ENCODE data around the gene ASTN2.

Gene ASTN2

DNA sequence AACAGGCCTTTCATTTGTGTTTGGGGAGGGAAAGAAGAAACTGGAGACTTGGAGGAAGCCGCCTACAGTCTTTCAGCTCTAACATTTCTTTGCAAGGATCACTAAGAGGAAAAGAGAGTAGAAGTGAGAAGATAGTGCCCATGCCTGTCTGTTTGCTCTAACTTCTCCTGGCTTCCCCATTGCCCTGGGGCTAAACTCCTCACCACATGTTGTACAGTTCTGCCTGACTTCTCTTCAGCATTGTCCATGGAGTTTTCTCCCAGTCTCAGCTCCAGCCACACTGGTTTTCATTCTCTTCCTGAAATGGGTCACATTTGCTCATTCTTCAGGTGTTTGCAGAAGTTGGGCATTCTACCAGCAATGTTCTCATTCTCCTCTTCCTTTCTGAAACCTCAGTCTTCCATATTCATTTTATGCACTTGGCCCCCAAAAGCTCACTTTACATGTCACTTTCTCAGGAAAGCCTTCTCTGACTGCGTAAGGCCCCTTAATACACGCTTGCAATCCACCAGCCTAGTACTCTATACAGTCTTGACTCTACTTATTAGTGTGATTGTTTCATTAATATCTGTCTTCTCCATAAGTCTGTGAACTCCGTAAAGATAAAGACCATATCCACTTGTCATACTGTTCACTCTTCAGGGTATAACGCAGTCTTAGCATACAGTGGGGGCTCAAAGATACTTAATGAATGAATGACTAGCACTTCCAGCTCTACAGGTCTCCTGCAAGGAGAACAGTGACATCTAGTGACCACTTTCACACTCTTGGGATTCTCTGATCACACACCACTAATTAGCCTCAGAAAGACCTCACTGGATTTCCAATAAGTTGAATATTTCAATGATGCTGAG lies 768.0 kb downstream of the ASTN2 start:
- DNase-seq = no peak

DNA sequence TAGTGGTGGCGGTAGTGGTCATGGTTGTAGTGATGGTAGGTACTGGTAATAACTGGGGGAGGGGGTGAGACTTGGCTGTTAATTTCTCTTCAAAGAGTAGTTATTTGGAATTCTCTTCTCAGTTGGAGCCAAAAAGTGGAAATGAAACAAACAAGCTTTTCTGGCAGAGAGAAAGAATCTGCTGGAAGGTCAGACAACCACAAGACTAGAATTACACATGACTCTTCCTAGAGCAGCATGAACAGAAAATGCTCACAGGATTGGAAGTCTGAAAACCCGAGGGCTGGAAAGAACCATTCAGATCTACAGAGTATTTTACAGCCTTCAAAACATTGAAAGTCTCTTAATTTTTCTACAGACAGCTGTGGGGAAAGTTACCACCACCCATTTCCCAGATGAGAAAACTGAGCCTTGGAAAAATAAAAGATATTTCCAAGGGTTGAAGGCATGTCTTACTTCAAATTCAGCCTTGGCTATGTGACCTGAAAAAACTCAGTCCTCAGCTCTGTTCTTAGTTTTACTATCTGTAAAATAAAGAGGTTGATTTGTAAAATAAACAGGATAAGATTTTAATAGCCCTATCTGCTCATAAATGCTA lies 770.7 kb downstream of the ASTN2 start:
- no peak for DNase-seq

DNA sequence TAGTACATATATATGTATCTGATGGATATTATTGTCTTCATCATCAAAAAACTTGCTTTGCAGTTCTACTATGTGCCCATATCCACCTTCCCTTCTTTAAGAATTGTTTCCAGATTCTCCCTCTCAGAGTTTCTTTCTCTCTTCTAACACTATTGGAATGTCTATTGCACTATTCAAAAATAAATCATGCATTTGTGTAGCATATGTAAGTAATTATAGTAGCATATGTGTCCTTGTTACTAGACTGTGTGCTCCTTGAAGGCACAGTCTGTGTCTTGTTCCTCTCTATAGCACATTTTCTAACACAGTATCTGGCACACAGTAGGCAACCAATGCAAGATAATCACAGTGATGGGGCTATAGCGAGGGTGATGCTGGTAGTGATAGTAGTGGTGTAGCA lies 771.2 kb downstream of the ASTN2 start:
- no peak for DNase-seq

DNA sequence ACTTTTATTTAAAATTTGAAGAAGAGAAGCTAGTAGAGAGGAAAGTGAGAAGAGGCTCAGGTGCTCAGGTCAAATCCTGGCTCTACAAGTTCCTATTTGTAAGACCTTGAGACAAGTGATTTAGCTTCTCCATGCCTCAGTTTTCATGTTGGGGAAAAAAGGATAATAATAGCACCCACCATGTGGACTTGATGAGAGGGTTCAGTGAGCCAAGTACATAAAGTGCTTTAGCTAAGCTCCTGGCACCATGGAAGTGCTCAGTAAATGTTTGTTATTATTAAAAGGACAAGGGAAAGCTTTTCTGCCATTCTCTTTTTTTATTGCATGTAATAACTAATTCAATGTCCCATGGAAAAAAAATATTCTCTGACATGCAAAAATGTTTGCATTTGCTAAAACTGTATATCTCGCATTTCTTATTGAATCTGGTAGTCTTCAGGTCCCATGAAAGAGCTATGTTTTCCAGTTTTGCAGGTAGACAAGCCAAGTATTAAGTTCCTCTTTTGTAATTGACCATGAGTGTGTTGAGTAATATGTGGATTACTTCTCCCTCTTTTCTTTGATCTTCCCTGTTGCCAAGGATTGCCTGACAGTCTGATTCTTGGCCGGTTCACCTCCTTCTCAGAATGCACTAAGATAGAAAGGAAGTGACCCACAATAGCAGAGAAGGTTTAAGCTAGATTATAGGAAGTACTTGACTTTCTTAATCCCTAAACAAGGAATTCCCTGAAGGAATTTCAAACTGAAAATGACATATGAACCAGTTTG lies 773.4 kb downstream of the ASTN2 start:
- no peak for DNase-seq

DNA sequence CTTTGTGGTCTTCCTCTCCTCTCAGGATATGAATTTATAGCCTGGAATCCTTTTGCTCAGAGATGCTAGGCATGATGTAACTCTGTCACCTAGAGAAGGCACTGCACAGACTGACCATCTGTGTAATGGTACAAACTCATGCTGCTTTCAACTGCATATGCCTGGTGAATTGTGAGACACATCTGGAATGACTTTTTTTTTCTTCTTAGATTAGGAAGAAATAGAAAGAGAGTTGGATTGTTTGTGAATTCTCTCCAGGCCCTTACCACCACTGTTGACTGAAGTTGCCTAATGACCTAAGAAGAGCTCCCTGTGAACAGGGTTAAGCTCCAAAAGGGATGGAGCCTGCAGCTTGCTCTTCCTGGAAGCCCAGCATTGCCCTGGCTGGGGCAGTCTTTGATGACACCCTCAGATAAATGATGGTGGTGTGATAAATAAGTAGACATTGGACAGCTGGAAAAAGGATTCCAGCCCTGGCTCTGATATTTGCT lies 775.6 kb downstream of the ASTN2 start:
- DNase-seq = no peak

DNA sequence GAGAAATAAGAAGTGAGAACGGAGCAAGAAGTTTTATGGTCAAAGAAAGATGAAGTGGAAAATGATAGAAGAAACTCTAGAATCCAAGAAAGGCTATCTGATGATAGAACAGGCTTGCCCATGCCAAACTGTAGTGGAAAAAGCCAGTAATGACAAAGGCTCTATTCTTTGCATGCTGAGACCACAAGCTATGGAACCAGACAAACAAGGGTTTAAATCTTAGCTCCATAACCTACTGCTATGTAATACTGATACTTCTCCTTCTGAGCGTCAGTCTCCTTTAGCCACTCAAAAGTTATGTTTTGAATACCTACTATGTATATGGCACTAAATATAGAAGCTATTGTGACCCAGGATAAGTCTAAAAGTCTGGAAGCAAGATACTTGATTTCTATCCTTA lies 778.9 kb downstream of the ASTN2 start:
- no peak for DNase-seq

DNA sequence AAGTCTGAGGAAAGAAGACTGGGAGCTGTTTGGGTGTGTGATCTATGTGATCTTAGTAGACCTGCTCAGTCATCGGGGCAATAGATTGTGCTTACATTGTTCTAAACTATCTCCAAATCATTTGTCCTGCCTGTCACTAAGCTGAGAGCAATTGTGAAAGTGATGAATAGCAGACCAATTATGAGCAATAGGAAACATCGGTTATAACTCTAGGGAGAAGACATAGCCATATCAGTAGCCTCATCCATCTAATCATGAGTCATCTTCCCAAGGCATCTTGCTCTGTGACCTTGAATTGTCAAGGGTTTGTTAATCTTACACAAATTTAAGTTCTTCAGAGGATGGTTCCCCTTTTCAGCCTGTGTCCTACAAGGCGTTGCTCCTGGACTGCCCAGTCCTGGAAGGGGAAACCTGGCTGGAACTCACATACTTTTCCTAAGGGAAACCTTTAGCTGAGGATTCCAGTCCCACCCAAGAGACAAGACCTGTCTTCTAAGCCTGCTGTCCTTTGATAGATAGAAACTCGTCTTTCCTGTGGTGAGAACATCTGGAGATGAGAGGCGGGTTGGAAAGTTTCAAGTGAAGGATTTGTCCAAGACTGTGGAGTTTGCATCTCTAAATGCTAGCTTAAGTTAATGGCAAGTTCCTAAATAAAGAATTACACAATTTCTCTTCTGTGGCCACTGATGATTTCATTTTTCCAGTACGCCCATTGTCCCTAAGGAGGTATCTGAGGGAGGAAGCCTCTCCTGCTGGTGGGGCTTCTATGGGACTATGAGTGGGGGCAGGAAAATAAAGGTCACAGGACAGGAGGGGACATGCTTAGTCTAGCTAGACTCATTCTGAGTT lies 781.6 kb downstream of the ASTN2 start:
- no peak for DNase-seq

DNA sequence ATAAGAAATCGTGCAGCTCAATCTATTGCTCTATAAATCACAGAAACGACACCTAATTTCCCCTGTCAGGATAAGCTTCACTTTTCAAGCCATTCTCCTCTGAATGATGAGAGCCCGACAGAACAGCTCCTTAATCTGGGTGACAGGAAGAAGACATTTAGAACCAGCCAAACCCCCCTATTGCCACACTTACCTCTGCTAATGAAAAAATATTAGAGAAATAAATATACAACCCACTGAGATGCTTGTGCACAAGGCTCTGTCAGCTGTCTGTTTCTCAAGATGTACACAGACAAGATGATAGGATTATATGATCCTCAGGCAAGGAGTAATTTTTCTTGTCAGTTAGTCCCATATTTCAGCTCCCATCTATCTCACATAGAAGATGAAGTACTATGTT lies 785.2 kb downstream of the ASTN2 start:
- no peak for DNase-seq

DNA sequence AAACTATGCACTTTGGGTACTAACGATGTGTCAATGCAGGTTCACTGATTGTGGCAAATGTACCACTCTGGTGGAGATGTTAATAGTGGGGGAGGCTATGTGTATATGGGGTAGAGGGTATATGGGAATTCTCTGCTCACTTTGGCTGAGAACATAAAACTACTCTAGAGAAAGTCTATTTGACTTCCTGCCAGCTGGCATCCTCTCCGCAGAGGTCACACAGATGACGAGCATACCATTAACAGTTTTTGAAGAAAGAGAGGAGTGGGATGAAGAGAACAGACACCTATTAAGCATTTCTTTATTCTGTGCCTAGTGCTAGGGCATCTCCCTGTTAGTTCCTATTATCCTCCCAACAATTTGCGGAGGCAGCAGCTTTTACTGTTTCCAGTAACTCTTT lies 786.1 kb downstream of the ASTN2 start:
- no peak for DNase-seq

DNA sequence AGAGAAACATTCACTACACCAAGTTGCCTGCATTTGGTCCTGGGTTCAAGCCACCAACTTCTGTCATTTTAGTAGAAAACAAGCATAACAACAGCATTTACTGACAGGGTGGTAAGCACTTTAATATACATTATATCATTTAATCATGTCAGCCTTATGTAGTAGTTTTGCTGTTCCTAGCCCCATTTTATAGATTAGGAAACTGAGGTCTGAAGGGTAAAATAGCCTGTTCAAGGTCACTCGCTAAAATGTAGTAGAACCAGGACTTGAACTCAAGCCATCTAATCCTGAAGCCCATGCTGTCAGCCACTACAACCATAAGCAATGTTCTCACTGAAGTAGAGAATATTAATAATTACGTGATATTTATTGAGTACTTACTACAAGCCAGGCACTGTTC lies 787.4 kb downstream of the ASTN2 start:
- no peak for DNase-seq

DNA sequence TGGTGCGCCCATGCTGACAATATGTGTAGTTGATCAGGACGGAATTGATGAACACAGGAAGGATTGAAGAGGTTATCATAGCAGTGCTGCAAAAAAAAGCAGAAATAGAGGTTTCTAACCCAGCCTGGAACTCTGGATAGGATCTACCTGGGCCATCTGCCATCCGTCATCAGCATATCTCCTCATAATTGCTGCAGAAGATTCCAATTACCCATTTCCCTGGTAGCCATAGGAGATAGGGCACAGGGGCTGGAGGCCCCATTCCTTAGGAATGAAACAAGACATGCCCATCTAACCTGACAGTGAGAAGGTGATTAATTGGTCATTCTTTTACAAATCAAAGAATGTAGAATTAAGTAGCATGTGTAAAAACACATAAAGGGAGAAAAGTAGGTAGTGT lies 788.1 kb downstream of the ASTN2 start:
- DNase-seq = no peak

DNA sequence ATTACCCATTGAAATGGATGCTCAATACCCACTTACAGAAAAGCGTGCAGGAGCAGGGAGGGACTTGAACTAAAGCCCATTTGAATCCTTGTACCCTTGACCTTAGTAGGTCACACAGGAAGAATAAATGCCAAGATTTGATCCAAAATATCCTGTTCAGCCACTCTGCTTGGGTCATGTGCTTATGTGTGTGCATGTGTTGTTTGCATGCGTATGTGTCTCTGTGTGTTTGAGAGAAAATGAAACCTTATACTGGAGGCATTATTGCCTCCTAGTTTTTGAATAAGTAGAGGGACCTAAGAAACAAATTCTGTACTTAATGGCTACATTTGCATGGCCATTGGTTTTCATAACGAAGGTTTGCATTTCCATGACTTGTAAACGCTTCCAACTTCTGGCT lies 791.1 kb downstream of the ASTN2 start:
- DNase-seq = peak; percentile 51

DNA sequence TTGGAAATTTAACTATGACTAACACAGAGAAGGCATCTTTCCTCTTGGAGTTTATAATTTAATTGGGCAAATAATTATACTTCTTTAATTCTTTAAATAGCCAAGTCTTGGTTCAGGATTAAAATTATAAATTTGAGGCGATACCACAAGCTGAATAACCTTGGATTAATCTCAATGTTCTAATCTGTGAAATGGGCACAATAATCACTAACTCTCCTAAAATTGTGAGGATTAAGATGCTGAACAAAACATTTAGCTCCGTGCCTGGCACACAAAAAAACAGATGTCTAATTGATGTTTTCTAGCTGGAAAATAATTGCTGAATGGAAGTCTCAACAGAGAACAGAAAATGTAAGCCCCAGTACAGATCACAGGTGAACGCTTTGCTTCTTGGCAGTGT lies 797.5 kb downstream of the ASTN2 start:
- DNase-seq = no peak

DNA sequence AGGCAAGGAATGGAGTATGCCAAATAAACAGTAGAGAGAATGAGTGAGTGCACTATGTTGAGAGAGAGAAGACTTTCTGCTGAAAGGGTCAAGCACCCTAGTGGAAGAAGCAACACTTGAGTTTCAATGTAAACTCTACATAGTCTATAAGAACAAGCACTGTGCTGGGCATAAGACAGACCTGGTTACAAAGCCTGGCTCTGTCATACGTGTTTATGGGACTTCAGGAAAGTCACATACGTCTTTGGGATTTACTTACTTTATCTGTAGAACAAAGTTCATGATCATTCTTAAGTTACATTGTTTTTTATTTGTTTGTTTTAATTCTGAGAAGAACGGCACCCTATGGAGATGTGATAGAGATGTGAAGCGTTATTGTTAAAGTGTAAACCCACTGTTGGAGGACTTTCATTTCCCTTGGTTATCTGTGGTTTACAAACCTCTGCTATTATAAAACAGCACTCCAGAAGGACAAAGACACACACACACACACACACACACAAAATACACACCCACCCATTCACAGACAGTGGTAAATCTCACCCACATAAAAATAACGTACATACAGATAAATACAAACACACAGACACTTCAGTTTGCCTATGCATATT lies 798.4 kb downstream of the ASTN2 start:
- no peak for DNase-seq

DNA sequence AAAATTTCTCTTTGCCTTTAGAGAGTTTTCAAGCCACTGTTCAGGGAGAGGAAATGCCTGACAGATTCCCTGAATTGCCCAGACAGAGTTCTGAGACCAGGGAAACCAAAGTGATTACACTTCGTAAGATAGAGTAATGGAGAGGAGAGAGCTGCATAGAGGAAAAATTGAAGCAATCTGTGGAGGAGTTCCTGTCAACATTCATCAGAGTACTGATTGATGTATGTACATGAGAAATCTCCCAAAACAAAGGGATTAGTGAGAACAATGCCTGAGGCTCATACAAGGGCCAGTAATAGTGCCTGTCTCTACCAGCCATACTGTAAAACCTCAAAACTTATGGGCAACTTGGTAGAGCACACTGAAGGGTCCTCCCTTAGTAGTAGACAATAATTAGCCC lies 806.8 kb downstream of the ASTN2 start:
- DNase-seq = no peak

DNA sequence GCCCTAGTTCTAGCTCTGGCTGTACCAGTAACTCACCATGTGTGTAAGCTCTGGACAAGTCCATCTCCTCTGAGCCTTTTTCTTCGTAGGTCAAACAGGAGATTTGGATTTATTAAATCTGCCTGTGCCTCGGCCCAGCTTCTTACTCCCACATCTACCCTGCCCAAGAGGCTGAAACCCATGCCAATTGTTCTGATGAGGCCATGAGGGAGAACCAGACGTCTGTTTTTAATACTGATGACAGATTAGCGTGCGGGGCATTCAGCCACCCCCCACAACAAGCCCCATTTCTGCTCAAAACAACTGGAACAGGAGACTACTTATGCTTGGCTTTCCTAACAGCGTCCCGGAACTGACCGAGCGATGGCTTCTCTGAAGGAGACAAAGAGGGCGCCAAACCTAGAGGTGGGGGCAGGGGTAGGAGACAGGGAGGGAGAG lies 808.9 kb downstream of the ASTN2 start:
- DNase-seq = no peak

DNA sequence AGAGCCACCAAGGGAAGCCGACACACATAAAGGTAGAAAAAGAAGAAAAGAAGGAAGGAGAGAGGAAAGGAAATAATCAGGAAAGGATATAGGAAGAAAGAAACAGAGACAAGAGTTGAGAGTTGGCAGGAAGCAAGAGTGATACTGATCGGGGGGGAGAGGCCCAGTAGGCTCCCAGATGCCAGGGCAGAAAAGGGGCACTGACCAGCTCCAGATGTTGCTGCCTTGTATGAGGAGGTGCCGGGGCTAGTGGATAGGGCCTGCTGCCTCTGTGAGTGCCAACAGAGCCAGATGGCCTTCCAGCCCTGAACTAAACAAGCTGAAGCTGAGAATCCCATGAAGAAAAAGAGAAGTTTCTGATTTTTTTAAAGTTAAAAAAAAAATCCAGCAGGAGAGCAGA lies 809.8 kb downstream of the ASTN2 start:
- DNase-seq = no peak

DNA sequence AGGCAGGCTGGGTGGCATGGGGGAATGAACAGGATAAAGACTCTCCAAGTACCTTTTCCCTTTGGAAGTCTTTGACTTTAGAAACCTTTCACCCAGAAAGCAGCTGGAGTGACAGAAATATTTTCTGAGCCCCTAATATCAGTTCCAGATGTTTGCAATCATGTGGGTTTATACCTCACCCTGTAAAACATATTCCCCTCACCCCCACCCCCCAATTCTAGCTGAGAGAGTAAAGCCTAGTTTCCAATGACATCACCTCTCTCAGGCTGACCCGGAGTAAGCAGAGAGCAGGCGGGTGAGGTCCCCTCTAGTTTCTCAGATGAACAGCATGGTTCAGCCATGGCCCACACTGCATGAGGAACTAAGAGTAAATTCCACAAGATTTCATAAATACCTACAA lies 810.6 kb downstream of the ASTN2 start:
- DNase-seq = no peak

DNA sequence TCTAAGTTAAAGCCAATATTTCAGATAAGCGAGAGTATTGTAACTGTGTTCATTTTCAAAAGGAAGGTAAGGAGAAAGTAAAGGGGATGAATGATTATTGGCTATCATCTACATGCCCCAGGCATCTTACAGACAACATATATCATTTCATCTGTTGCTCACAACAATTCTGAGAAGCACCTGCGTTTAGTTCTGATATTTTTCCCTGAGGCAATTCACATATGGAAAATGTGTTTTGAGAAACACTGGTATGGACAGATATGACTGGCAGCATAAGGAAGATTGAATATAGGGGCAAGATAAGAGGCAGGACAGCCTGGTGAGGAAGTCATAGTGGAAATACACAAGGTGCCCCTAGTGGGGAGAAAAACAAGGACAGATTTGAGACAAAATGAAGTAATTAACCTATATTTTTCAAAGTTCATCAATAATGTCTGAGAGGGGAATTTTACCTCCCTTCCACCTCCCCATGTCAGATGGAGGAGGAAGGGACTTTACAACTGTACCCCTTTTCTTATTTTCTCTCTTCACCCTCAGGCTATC lies 815.4 kb downstream of the ASTN2 start:
- DNase-seq = no peak

DNA sequence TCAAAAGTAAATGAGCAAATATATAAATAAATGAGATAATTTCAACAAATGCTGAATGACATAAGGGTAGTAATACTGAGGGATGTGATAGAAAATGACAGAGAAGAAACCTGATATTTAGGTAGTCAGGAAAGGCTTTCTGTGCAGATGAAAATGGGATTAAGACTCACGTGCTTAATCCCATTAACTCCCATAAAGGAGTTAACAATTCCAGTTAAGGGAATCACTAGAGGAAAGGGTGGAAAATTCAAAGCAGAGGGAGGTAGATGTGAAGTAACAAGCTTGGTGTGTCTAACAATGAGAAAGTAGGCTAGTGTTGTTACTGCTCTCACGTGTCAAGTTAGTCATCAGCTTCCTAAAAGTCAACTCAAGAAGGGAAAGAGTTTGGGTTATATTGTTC lies 818.2 kb downstream of the ASTN2 start:
- DNase-seq = no peak

DNA sequence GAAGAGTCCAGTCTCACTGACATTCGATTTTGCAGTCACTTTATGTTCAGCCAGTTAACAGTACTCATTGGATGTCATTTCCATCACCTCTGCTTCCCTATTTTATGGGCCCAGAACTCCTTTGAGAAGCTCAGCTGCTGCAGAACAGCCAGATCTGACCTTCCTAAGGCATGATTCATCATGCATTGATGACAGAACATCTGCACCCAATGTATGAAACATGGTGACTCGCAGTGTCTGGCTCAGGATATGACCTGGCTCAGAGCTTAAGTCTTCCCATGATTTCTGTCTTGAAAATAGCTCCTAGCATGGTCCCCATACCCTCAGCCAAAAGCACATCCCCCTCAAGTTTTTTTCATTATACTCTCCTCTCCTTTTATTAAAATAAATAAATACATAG lies 820.3 kb downstream of the ASTN2 start:
- DNase-seq = no peak

DNA sequence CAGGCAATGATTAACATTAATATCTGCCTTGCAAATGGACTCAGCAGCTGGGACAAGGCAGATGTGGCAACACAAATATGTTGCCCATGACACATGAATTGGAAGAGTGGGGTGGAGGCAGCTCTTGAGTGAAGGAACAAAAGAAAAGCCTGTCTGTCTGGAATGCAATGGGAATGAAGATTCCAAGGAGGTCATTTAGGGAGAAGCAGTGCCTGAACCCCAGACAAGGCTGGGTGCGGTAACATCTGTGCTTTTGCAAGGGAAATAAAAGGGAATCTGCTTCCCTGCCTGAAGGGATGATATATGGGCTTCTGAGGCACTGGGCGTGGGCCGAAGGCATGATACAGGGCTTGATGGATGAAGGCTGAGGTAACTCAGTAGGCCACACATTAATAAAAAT lies 821.9 kb downstream of the ASTN2 start:
- DNase-seq = no peak

All from NCI-H526 treated with DMSO at 0.1 percent for 48 hours (cell line).